LNCaP clone FGC (cell line): Measurements from ENCODE around the gene CBX8.

ENCODE experiments used
- DNase-seq: peaks from one replicate; pipeline ENCODE4 v3.0.0-alpha.2; 2011; ENCODE audit warnings: low read depth
- H3K4me3 ChIP-seq: 2 replicates; pipeline ENCODE4 v1.5.1; 2011; ENCODE audit warnings: mild to moderate bottlenecking, low read depth, low read length, control low read depth
- CTCF ChIP-seq: IDR thresholded peaks from 2 replicates; pipeline ENCODE4 v1.5.1; 2012; ENCODE audit warnings: mild to moderate bottlenecking; ENCODE audit not compliant: control insufficient read depth, insufficient read depth; ENCODE audit errors: extremely low read depth

Gene CBX8

GRCh38 chr17:79781736-79782575 is 14.9 kb downstream of the CBX8 start:
- no peak for TF ChIP-seq CTCF
- DNase-seq: no peak
- no peak overlapping the region for H3K4me3 ChIP-seq

GRCh38 chr17:79781012-79781650 is 15.7 kb downstream of the CBX8 start:
- no peak for DNase-seq
- H3K4me3 ChIP-seq: no peak overlapping the region
- TF ChIP-seq CTCF: no peak

- TF ChIP-seq CTCF: no peak
- H3K4me3 ChIP-seq: peak overlapping the region; percentile 78
- DNase-seq: no peak
These were observed 17.1 kb downstream of the CBX8 start for GRCh38 chr17:79779661-79780365.

- H3K4me3 ChIP-seq: peak overlapping the region; percentile 78
- no peak for DNase-seq
- TF ChIP-seq CTCF: no peak
These were observed 17.8 kb downstream of the CBX8 start for GRCh38 chr17:79779084-79779529.

- DNase-seq: no peak
- no peak for TF ChIP-seq CTCF
These were observed 18.3 kb downstream of the CBX8 start for GRCh38 chr17:79778504-79779083.

GRCh38 chr17:79777894-79778503 is 18.9 kb downstream of the CBX8 start, which contains the start of gene CBX2:
CBX2 (plus strand) TSS chr17:79778148; CDS start chr17:79778236, 88 bp downstream.
- DNase-seq: no peak
- peak within 1 kb of the TSS; percentile 78 for H3K4me3 ChIP-seq
- no peak for TF ChIP-seq CTCF

More at GRCh38 chr17:79778504-79779083, 18.3 kb downstream of the CBX8 start:
- peak overlapping the region; percentile 78 for H3K4me3 ChIP-seq
